HG03378 (cell line): ENCODE results near the gene TMEM80.

Source experiments
- ATAC-seq: cut with Tn5 transposase; IDR thresholded peaks from one replicate; pipeline ENCODE4 v1.9.1; 2021; ENCODE audit warnings: mild to moderate bottlenecking, moderate library complexity; ENCODE audit not compliant: unreplicated experiment

The TMEM80 gene

GRCh38 chr11:699116-699508, 3.5 kb downstream of the TMEM80 start:
- ATAC-seq: no peak

DNA sequence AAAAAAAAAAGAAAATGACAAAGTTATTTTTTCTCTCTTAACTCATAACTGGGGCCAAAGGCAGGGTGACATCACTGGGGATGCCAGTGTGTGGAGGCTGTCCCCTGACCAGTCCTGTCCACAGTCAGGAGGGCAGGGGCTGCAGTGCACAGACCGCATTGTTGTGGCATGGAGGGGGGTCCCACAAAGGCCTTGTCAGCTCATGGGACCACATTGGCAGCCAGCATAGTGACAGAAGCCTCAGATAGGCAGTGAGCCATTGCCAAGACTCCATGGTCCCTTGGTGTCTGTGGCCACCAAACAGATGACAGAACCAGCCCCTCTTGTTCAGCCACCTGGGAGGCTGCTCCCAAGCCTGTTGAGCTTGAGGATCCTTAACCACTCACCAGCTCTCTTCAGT, 4.1 kb downstream of the TMEM80 start:
- ATAC-seq: no peak

GRCh38 chr11:701741-702461, 6.3 kb downstream of the TMEM80 start:
- ATAC-seq: no peak

DNA sequence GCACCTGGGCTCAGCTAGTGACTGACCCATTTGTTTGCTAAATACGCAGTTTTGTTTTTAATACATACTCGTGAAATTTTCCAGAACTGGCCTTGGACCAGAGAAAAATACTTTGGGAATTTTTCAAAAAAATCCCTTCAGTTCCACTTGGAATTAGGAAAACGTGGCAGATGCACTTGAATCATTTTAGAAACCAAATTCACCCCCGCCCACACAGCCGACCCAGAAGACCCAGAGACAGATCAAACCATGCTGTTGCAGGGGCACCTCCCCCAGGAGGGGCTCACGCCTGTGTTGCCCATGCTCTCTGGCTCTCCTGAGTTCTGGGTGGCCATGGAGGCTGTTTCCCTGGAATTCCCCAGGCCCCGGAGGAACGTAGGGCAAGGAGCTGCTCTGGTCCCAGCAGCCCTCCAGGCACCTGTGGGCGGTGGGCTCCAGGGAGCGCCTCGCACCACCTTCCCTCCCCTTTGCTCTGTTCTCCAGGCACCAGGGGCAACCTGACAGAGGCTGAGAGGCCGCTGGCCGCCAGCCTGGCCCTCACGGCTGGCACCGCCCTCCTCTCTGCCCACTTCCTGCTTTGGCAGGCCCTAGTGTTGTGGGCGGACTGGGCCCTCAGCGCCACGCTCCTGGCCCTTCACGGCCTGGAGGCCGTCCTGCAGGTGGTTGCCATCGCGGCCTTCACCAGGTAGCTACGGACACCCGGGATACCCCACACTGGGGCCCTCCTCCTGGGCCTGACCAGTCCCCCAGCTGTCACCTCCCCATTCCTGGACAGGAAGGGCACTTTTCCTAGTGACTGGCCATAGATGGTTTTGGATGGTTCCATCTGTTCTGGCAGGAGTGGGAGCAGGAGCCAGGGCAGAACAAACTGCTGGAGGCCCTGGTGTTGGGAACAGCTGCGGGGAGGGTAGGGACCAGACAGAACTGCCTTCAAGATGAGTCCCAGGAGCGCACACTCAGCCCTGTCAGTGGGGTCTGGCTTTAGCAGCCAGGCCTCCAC, 7.1 kb downstream of the TMEM80 start:
- ATAC-seq: no peak

DNA sequence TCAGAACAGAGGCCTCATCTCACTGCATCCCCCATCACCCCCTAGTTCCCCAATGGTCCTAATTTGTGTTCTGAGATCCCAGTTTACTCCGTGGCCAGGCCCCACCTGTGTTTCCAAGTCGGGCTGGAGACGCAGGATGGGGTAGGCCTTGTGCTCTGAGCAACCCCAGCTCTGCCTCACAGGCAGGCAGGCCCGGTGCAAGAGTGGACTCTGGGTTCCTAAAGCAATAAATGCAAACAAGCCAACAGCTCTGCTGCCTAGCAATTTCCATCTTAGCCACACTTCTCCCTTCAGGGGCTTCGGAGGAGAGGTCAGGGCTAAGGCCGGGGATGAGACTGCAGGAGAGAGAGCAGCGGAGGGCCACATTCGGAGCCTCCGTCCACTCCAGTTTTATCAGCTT, 7.9 kb downstream of the TMEM80 start:
- no peak for ATAC-seq

- ATAC-seq: no peak
Measured at GRCh38 chr11:704228-704674, 8.6 kb downstream of the TMEM80 start.

GRCh38 chr11:704781-705645, 9.4 kb downstream of the TMEM80 start:
- no peak for ATAC-seq

- ATAC-seq: no peak
Measured at GRCh38 chr11:705646-706438, 10.2 kb downstream of the TMEM80 start, which contains the start of gene EPS8L2. Gene EPS8L2, plus strand, starts transcription at chr11:706231. Its CDS starts 3,177 bp downstream, at chr11:709408.

DNA sequence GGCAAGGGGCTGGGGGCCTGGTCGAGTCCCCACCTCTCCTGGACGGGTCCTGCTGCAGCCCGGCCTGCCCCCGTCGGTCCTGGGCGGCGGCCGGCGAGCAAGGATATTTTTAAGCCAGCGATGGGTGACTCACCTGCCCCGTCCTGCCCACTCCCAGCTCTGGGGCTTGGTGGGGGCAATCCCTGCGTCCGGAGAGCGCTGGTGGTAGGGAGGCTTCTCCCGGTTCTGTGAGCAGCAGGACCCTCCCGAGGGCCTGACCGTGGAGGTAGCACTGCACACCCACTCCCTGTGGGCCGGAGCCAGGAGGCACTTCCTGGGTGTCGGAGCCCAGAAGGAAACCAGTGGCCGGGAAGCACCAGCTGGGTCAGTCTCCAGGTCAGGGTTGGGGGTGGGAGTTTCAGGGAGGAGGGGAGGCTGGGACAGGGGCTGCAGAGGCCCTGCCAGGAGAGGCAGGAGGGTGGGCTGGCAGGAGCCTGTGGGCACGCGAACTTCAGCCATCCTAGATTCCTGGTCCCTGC, 10.9 kb downstream of the TMEM80 start:
- no peak for ATAC-seq

GRCh38 chr11:706957-707816, 11.6 kb downstream of the TMEM80 start:
- no peak for ATAC-seq

- ATAC-seq: no peak
Measured at GRCh38 chr11:707817-708420, 12.3 kb downstream of the TMEM80 start.

DNA sequence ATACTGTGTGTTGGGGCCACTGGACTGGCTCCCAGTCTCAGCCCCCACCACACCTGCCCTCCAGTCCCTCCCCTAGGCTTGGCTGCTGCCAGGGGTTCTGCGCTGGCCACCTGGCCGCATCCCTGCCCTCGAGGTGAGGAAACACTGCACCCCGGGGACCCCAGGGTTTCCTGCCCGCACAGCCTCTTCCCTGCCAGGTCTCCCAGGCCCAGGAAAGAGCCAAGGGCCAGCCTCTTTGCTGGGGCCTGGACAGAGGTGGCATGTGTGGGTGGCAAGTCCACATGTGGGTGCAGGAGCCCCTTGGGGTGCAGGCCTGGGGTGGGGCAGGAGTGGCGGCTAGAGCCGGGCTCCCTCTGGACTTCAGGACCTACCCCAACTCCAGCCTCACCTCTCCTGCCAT, 12.9 kb downstream of the TMEM80 start:
- no peak for ATAC-seq

- no peak for ATAC-seq
Measured at GRCh38 chr11:709109-709997, 13.7 kb downstream of the TMEM80 start.

DNA sequence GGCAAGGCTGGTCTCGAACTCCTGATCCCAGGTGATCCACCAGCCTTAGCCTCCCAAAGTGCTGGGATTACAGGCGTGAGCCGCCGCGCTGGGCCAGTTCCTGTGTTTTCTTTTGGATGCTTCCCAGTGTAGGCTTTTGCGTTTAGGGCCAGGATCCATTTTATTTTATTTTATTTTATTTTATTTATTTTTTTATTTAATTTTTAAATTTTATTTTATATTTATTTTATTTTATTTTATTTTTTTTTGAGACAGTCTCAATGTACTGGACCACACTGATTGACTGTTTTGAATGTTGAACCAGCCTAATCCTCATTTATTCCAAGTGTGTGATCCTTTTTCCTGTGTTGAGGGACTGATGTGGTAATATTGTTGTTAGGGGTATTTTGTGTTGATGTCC, 18.8 kb downstream of the TMEM80 start:
- no peak for ATAC-seq

- ATAC-seq: no peak
Measured at GRCh38 chr11:719214-720016, 23.8 kb downstream of the TMEM80 start.

GRCh38 chr11:720017-720641, 24.5 kb downstream of the TMEM80 start:
- ATAC-seq: no peak
